Bronchial epithelial cell (primary cell): ENCODE results near the gene CHMP2B. TPM values are rescaled to one million over a fixed set of nuclear protein-coding genes. Genes with fewer than 3 reads are reported as not detected.

Source experiments
- DNase-seq: peaks from one replicate; pipeline ENCODE4 v3.0.0-alpha.2; 2010; ENCODE audit warnings: low read depth
- FAIRE-seq: peaks from 2 replicates; lab custom pipeline; 2011; peaks lifted over from hg19 to GRCh38; lab: Jason Lieb, UNC
- H3K27me3 ChIP-seq: 2 replicates; pipeline ENCODE4 v1.5.1; 2011; ENCODE audit warnings: low read length; ENCODE audit not compliant: control insufficient read depth, insufficient read depth
- H3K36me3 ChIP-seq: 2 replicates; pipeline ENCODE4 v1.5.1; 2011; ENCODE audit warnings: low read length; ENCODE audit not compliant: control insufficient read depth, insufficient read depth
- H3K4me3 ChIP-seq: 2 replicates; pipeline ENCODE4 v1.5.1; 2011; ENCODE audit warnings: mild to moderate bottlenecking, low read depth, low read length, control low read depth
- CTCF ChIP-seq: IDR thresholded peaks from 2 replicates; pipeline ENCODE4 v1.5.1; 2011; ENCODE audit warnings: mild to moderate bottlenecking, moderate library complexity, low read length, control low read depth, inconsistent platforms; ENCODE audit not compliant: insufficient read depth, severe bottlenecking
- total RNA-seq: library from RNA; depleted of rRNA; stranded (reverse); fragments of >200 nt; gene quantifications from 2 replicates; pipeline ENCODE4 v1.2.1, GENCODE V29; 2014

The CHMP2B gene
- total RNA-seq, 1 donor from 2014 or later, result 27.4 TPM

GRCh38 chr3:87209111-87209510 is 18.0 kb upstream of the CHMP2B start:
- DNase-seq (no peak), FAIRE-seq (no peak)
- Histone ChIP-seq H3K36me3 (no peaks in the 10 kb centered on the region), H3K4me3 (no peak overlapping the region), H3K27me3 (no peaks in the 10 kb centered on the region)
- no peak for TF ChIP-seq CTCF

GRCh38 chr3:87218560-87218959 is 8.5 kb upstream of the CHMP2B start:
- H3K27me3 ChIP-seq, result peaks cover 2% of the 10 kb centered on the region
- H3K4me3 ChIP-seq, result no peak overlapping the region
- FAIRE-seq (no peak), DNase-seq (no peak)
- no peak for TF ChIP-seq CTCF
- H3K36me3 ChIP-seq, result no peaks in the 10 kb centered on the region

GRCh38 chr3:87219611-87220010 is 7.5 kb upstream of the CHMP2B start:
- Histone ChIP-seq H3K36me3 (no peaks in the 10 kb centered on the region), H3K4me3 (no peak overlapping the region), H3K27me3 (peaks cover 2% of the 10 kb centered on the region)
- DNase-seq (no peak), FAIRE-seq (no peak)
- no peak for TF ChIP-seq CTCF

- no peak for TF ChIP-seq CTCF
- FAIRE-seq (no peak), DNase-seq (no peak)
- H3K27me3 ChIP-seq, result no peaks in the 10 kb centered on the region
- H3K4me3 ChIP-seq, result no peak overlapping the region
- H3K36me3 ChIP-seq, result no peaks in the 10 kb centered on the region
These were observed 1.4 kb upstream of the CHMP2B start for GRCh38 chr3:87225659-87226058.

GRCh38 chr3:87227835-87228144 is 681 bp downstream of the CHMP2B start:
- FAIRE-seq (no peak), DNase-seq (no peak)
- no peak for TF ChIP-seq CTCF
- H3K4me3 ChIP-seq, result peak overlapping the region; percentile 99
- H3K36me3 ChIP-seq, result no peaks in the 10 kb centered on the region
- H3K27me3 ChIP-seq, result no peaks in the 10 kb centered on the region

GRCh38 chr3:87228316-87228715 is 1.2 kb downstream of the CHMP2B start:
- FAIRE-seq (no peak), DNase-seq (peak; percentile 45)
- H3K27me3 ChIP-seq, result no peaks in the 10 kb centered on the region
- TF ChIP-seq CTCF, result no peak
- no peaks in the 10 kb centered on the region for H3K36me3 ChIP-seq
- peak overlapping the region; percentile 99 for H3K4me3 ChIP-seq
